Loucy (cell line): Measurements from ENCODE around the gene ANXA11.

Source experiments
- H2AFZ ChIP-seq: fragments of 200-600 bp; sonication (generic); 2 replicates; pipeline ENCODE4 v1.6.0; 2016; ENCODE audit warnings: antibody characterized with exemption, mild to moderate bottlenecking, low read length, moderate library complexity
- H3F3A ChIP-seq: fragments of 200-600 bp; 2 replicates; pipeline ENCODE4 v1.6.0; 2016; ENCODE audit warnings: antibody characterized with exemption, low read depth, mild to moderate bottlenecking
- H3K27me3 ChIP-seq: fragments of 200-600 bp; sonication (generic); 2 replicates; pipeline ENCODE4 v1.6.1; 2014; ENCODE audit warnings: low read length, mild to moderate bottlenecking; ENCODE audit not compliant: insufficient read depth, poor library complexity, severe bottlenecking
- H3K36me3 ChIP-seq: fragments of 200-600 bp; sonication (generic); 2 replicates; pipeline ENCODE4 v1.6.1; 2016; ENCODE audit warnings: low read length; ENCODE audit not compliant: insufficient read depth
- H3K4me1 ChIP-seq: fragments of 200-600 bp; sonication (generic); 2 replicates; pipeline ENCODE4 v1.5.1; 2014; ENCODE audit warnings: low read length, mild to moderate bottlenecking; ENCODE audit not compliant: insufficient read depth, poor library complexity, severe bottlenecking
- H3K4me2 ChIP-seq: fragments of 200-600 bp; sonication (generic); 2 replicates; pipeline ENCODE4 v1.6.0; 2014; ENCODE audit warnings: antibody characterized with exemption, low read length, low read depth, mild to moderate bottlenecking; ENCODE audit not compliant: poor library complexity, severe bottlenecking
- H3K4me3 ChIP-seq: fragments of 200-600 bp; sonication (generic); 2 replicates; pipeline ENCODE4 v1.5.1; 2014; ENCODE audit warnings: low read length, mild to moderate bottlenecking, mixed read lengths; ENCODE audit not compliant: poor library complexity, severe bottlenecking
- H3K79me2 ChIP-seq: fragments of 200-600 bp; sonication (generic); 2 replicates; pipeline ENCODE4 v1.6.1; 2014; ENCODE audit warnings: low read length; ENCODE audit not compliant: insufficient read depth
- H3K9ac ChIP-seq: fragments of 200-600 bp; sonication (generic); 2 replicates; pipeline ENCODE4 v1.6.0; 2014; ENCODE audit warnings: mild to moderate bottlenecking, low read depth, low read length, moderate library complexity; ENCODE audit not compliant: poor library complexity, severe bottlenecking
- H3K9me2 ChIP-seq: fragments of 200-600 bp; sonication (generic); replicated peaks from 2 replicates; pipeline ENCODE4 v1.6.1; 2016; ENCODE audit warnings: low read depth, low read length, mixed read lengths
- H3K9me3 ChIP-seq: fragments of 200-600 bp; sonication (generic); 2 replicates; pipeline ENCODE4 v1.6.1; 2014; ENCODE audit warnings: mild to moderate bottlenecking, antibody characterized with exemption, low read length, low read depth; ENCODE audit not compliant: insufficient read depth
- H4K20me1 ChIP-seq: fragments of 200-600 bp; sonication (generic); 2 replicates; pipeline ENCODE4 v1.6.0; 2014; ENCODE audit warnings: antibody characterized with exemption, low read length, mild to moderate bottlenecking; ENCODE audit not compliant: insufficient read depth, poor library complexity, severe bottlenecking
- CTCF ChIP-seq: fragments of 200-600 bp; sonication (generic); conservative IDR thresholded peaks from 2 replicates; pipeline ENCODE4 v1.5.1; 2014; ENCODE audit warnings: mild to moderate bottlenecking, antibody characterized with exemption, low read length
- EZH2phosphoT487 ChIP-seq: fragments of 200-600 bp; IDR thresholded peaks from 2 replicates; pipeline ENCODE4 v1.6.1; 2018; ENCODE audit warnings: antibody characterized with exemption, mild to moderate bottlenecking, moderate library complexity, borderline replicate concordance

Gene ANXA11

GRCh38 chr10:80197972-80198916 lies 7.1 kb downstream of the ANXA11 start:
- peak overlapping the region; percentile 6 for H3K4me2 ChIP-seq
- no peaks in the 10 kb centered on the region for H3K9me2 ChIP-seq
- no peaks in the 10 kb centered on the region; the same call in 1 of the 2 replicates for H3K36me3 ChIP-seq
- no peak for TF ChIP-seq EZH2phosphoT487
- TF ChIP-seq CTCF: no peak
- H2AFZ ChIP-seq: no peak overlapping the region
- peaks cover 53% of the 10 kb centered on the region for H4K20me1 ChIP-seq
- H3K9ac ChIP-seq: no peak overlapping the region
- H3K79me2 ChIP-seq: peaks cover 95% of the 10 kb centered on the region
- no peaks in the 10 kb centered on the region for H3K27me3 ChIP-seq
- H3K4me3 ChIP-seq: no peak overlapping the region
- H3K4me1 ChIP-seq: peaks cover 39% of the 10 kb centered on the region
- H3F3A ChIP-seq: no peaks in the 10 kb centered on the region
- H3K9me3 ChIP-seq: no peaks in the 10 kb centered on the region

DNA sequence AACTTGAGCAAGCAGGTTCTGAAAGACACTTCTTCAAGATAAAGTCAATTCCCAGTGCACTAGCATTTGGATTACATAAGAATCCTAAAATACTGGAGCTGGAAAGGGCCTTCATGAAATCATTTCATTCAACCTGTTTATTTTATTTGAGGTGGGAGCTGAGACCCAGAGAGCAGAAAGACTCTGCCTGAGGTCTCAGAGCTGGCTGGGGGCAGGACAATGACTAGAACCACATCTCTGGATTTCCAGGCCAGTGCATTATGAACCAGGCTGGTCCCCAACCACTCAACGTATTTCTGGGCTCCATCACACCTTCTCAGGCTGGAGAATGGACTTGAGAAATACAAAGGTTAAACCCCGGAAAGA lies 8.4 kb downstream of the ANXA11 start:
- Histone ChIP-seq H3F3A (no peaks in the 10 kb centered on the region), H3K4me3 (peak overlapping the region; percentile 8), H3K4me1 (peaks cover 31% of the 10 kb centered on the region), H3K36me3 (no peaks in the 10 kb centered on the region; the same call in 1 of the 2 replicates), H3K27me3 (no peaks in the 10 kb centered on the region), H4K20me1 (peaks cover 45% of the 10 kb centered on the region), H2AFZ (no peak overlapping the region), H3K79me2 (peaks cover 94% of the 10 kb centered on the region), H3K9me2 (no peaks in the 10 kb centered on the region), H3K4me2 (peak overlapping the region; percentile 37), H3K9me3 (no peaks in the 10 kb centered on the region), H3K9ac (no peak overlapping the region)
- TF ChIP-seq CTCF: no peak
- TF ChIP-seq EZH2phosphoT487: no peak

- H3K4me1 ChIP-seq: peaks cover 26% of the 10 kb centered on the region
- peak overlapping the region; percentile 37 for H3K4me2 ChIP-seq
- H3K9me2 ChIP-seq: no peaks in the 10 kb centered on the region
- H3K9ac ChIP-seq: no peak overlapping the region
- H3K79me2 ChIP-seq: peaks cover 94% of the 10 kb centered on the region
- peak overlapping the region; percentile 8 for H3K4me3 ChIP-seq
- no peaks in the 10 kb centered on the region for H3K27me3 ChIP-seq
- H3K36me3 ChIP-seq: no peaks in the 10 kb centered on the region; the same call in 1 of the 2 replicates
- H3F3A ChIP-seq: no peaks in the 10 kb centered on the region
- H3K9me3 ChIP-seq: no peaks in the 10 kb centered on the region
- no peak overlapping the region for H2AFZ ChIP-seq
- peaks cover 40% of the 10 kb centered on the region for H4K20me1 ChIP-seq
- TF ChIP-seq EZH2phosphoT487: no peak
These were observed 8.9 kb downstream of the ANXA11 start for GRCh38 chr10:80196270-80196949.
